Liver (tissue), 9 donors: ENCODE data around the gene ATP2B2. TPM values are rescaled to one million over a fixed set of nuclear protein-coding genes. Genes with fewer than 3 reads are reported as not detected.

Source experiments
- DNase-seq: peaks from one replicate; pipeline ENCODE4 v3.0.0-alpha.2; 2017; ENCODE audit warnings: low spot score
- H3K27ac ChIP-seq, 2 donors: one replicate each; pipeline ENCODE4 v1.7.0; 2013; ENCODE audit warnings: inconsistent platforms in 2 of 2, low read length in 2 of 2, control low read depth in 1 of 2, low read depth in 1 of 2, mild to moderate bottlenecking in 1 of 2
- H3K27me3 ChIP-seq, 4 donors: one replicate each; pipeline versions ENCODE4 v1.6.1 to v1.7.0; 2013; ENCODE audit warnings: low read length in 3 of 4, inconsistent platforms in 1 of 4, mild to moderate bottlenecking in 1 of 4, moderate library complexity in 1 of 4; ENCODE audit not compliant: control insufficient read depth in 4 of 4, insufficient read depth in 4 of 4
- H3K36me3 ChIP-seq, 4 donors: one replicate each; pipeline versions ENCODE4 v1.6.1 to v1.7.0; 2013; ENCODE audit warnings: low read length in 3 of 4, mild to moderate bottlenecking in 3 of 4, low read depth in 1 of 4, moderate library complexity in 1 of 4; ENCODE audit not compliant: control insufficient read depth in 4 of 4, insufficient read depth in 3 of 4
- H3K4me1 ChIP-seq, 4 donors: one replicate each; pipeline versions ENCODE4 v1.6.1 to v1.7.0; 2013; ENCODE audit warnings: low read length in 3 of 4, mild to moderate bottlenecking in 3 of 4, moderate library complexity in 1 of 4; ENCODE audit not compliant: control insufficient read depth in 4 of 4, insufficient read depth in 4 of 4
- H3K4me3 ChIP-seq, 3 donors: one replicate each; pipeline versions ENCODE4 v1.6.1 to v1.7.0; 2013; ENCODE audit warnings: low read length in 3 of 3, control low read depth in 1 of 3, low read depth in 1 of 3, mild to moderate bottlenecking in 1 of 3
- H3K9ac ChIP-seq, 2 donors: one replicate each; pipeline ENCODE4 v1.7.0; 2013; ENCODE audit warnings: low read length in 2 of 2, mild to moderate bottlenecking in 2 of 2, moderate library complexity in 2 of 2, control low read depth in 1 of 2, low read depth in 1 of 2
- H3K9me3 ChIP-seq, 4 donors: one replicate each; pipeline versions ENCODE4 v1.6.1 to v1.7.0; 2013; ENCODE audit warnings: low read length in 3 of 4; ENCODE audit not compliant: control insufficient read depth in 4 of 4
- CTCF ChIP-seq: fragments of 150-350 bp; IDR thresholded peaks from 2 replicates; pipeline ENCODE4 v1.5.1; 2017; ENCODE audit warnings: improper control_type of control experiment, low read depth, low read length; ENCODE audit not compliant: missing input control
- EGR1 ChIP-seq, 2 donors: IDR thresholded peaks; 2 replicates each; pipeline ENCODE4 v1.6.1; 2016 to 2018; ENCODE audit warnings: antibody characterized with exemption in 2 of 2, low read depth in 2 of 2
- FOXA1 ChIP-seq: IDR thresholded peaks from 2 replicates; pipeline ENCODE4 v1.6.1; 2016; ENCODE audit warnings: antibody characterized with exemption
- GABPA ChIP-seq, 2 donors: IDR thresholded peaks in 1 of 2; conservative IDR thresholded peaks in 1 of 2; 2 replicates each; pipeline ENCODE4 v1.6.1; 2016; ENCODE audit warnings: antibody characterized with exemption in 2 of 2, mild to moderate bottlenecking in 1 of 2, moderate library complexity in 1 of 2
- HNF4A ChIP-seq, 2 donors: conservative IDR thresholded peaks; 2 replicates each; pipeline ENCODE4 v1.6.1; 2016; ENCODE audit warnings: antibody characterized with exemption in 2 of 2, mild to moderate bottlenecking in 2 of 2
- JUND ChIP-seq, 2 donors: IDR thresholded peaks; 2 replicates each; pipeline ENCODE4 v1.6.1; 2016; ENCODE audit warnings: antibody characterized with exemption in 2 of 2
- MAX ChIP-seq: IDR thresholded peaks from 2 replicates; pipeline ENCODE4 v1.6.1; 2016; ENCODE audit warnings: antibody characterized with exemption
- NR2F2 ChIP-seq: IDR thresholded peaks from 2 replicates; pipeline ENCODE4 v1.6.1; 2016; ENCODE audit warnings: antibody characterized with exemption
- RXRA ChIP-seq, 2 donors: IDR thresholded peaks; 2 replicates each; pipeline ENCODE4 v1.6.1; 2017 to 2018; ENCODE audit warnings: antibody characterized with exemption in 2 of 2, mild to moderate bottlenecking in 1 of 2
- SP1 ChIP-seq: IDR thresholded peaks from 2 replicates; pipeline ENCODE4 v1.6.1; 2018; ENCODE audit warnings: antibody characterized with exemption, mild to moderate bottlenecking
- TAF1 ChIP-seq: conservative IDR thresholded peaks from 2 replicates; pipeline ENCODE4 v1.6.1; 2016; ENCODE audit warnings: antibody characterized with exemption, mild to moderate bottlenecking
- YY1 ChIP-seq: IDR thresholded peaks from 2 replicates; pipeline ENCODE4 v1.6.1; 2016; ENCODE audit warnings: antibody characterized with exemption, mild to moderate bottlenecking
- WGBS: extraction: QIAGEN DNeasy Blood & Tissue Kit; methylation state at CpG from one replicate; pipeline ENCODE4 v1.1.7; 2013; 5-methylcytosine and 5-hydroxymethylcytosine counted together
- polyA plus RNA-seq, 2 donors: library from polyadenylated mRNA; stranded (reverse) in 1 of 2; unstranded in 1 of 2; fragments of 200-250 nt in 1 of 2; fragments of >200 nt in 1 of 2; fragmentation: Nextera tagmentation in 1 of 2; extraction: Ambion mirVana in 1 of 2; gene quantifications; one replicate each; pipeline versions ENCODE4 v1.2.1 to v1.2.3, GENCODE V29; 2013 to 2015
- total RNA-seq, 2 donors: library from RNA; depleted of rRNA; stranded (reverse); fragments of >200 nt; gene quantifications; one replicate each; pipeline ENCODE4 v1.2.3, GENCODE V29; 2014
- TF ChIP-seq, protein P1 (sequence below): IDR thresholded peaks from 2 replicates; pipeline ENCODE4 v1.6.1; 2016; ENCODE audit warnings: antibody characterized with exemption, mild to moderate bottlenecking
- TF ChIP-seq, protein P2 (sequence below): IDR thresholded peaks from 2 replicates; pipeline ENCODE4 v1.6.1; 2016; ENCODE audit warnings: antibody characterized with exemption
- donor health status: healthy.
- donor health status: healthy.
- donor health status: healthy.
- donor health status: healthy.
- donor health status: healthy.

ATP2B2 gene
- total and polyA plus RNA-seq, 4 donors = 10.4 to 27.8 (median 20.7) TPM

DNA sequence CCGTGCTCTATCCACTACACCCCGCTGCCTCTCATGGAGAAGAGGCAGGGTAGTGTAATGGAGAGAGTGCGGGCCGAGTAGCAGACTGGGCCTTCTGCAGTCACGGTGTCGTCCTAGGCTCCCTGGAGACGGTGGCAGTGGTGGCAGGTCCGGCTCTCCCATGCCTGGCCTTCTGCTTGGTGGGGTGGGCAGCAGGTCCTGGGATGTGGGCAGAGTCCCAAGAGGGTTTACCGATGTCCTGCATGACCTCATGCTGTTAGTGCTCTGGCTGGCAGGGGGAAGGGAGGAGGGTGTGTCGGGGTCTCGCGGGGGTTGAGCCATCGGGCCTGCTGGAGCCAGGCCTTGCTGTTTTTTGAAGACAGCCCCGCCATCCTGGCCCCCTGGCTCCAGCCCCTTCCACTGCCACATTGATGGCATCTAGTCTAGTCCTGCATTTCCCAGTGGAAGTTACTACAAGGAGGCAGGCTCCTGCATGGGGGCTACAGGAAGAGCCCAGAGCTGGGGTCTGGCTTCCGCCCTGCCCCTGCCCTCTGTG lies 110.8 kb downstream of the ATP2B2 start:
- WGBS = 93% methylated on average over 15 of the region's 15 CpGs
- no peak overlapping the region for H3K4me3 ChIP-seq
- H3K4me1 ChIP-seq = no peaks in the 10 kb centered on the region
- no peaks in the 10 kb centered on the region for H3K27me3 ChIP-seq
- no peak overlapping the region for H3K27ac ChIP-seq
- TF ChIP-seq EGR1 (IDR thresholded peaks at IDR 0.05; ENCODE audit: low read depth in 2 of 2) = no peak
- no peak for TF ChIP-seq HNF4A (conservative IDR thresholded peaks at IDR 0.05)
- no peak for TF ChIP-seq TAF1
- no peak for TF ChIP-seq NR2F2
- TF ChIP-seq CTCF = no peak
- no peak for TF ChIP-seq JUND (IDR thresholded peaks at IDR 0.05)
- no peak for TF ChIP-seq FOXA1
- TF ChIP-seq, protein P1, sequence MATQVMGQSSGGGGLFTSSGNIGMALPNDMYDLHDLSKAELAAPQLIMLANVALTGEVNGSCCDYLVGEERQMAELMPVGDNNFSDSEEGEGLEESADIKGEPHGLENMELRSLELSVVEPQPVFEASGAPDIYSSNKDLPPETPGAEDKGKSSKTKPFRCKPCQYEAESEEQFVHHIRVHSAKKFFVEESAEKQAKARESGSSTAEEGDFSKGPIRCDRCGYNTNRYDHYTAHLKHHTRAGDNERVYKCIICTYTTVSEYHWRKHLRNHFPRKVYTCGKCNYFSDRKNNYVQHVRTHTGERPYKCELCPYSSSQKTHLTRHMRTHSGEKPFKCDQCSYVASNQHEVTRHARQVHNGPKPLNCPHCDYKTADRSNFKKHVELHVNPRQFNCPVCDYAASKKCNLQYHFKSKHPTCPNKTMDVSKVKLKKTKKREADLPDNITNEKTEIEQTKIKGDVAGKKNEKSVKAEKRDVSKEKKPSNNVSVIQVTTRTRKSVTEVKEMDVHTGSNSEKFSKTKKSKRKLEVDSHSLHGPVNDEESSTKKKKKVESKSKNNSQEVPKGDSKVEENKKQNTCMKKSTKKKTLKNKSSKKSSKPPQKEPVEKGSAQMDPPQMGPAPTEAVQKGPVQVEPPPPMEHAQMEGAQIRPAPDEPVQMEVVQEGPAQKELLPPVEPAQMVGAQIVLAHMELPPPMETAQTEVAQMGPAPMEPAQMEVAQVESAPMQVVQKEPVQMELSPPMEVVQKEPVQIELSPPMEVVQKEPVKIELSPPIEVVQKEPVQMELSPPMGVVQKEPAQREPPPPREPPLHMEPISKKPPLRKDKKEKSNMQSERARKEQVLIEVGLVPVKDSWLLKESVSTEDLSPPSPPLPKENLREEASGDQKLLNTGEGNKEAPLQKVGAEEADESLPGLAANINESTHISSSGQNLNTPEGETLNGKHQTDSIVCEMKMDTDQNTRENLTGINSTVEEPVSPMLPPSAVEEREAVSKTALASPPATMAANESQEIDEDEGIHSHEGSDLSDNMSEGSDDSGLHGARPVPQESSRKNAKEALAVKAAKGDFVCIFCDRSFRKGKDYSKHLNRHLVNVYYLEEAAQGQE = no peak
- no peak for TF ChIP-seq MAX
- no peak for TF ChIP-seq YY1
- TF ChIP-seq GABPA (IDR thresholded peaks at IDR 0.05 in 1 of 2, conservative IDR thresholded peaks at IDR 0.05 in 1 of 2) = no peak
- TF ChIP-seq RXRA (IDR thresholded peaks at IDR 0.05) = no peak
- no peak for TF ChIP-seq SP1
- TF ChIP-seq, protein P2, sequence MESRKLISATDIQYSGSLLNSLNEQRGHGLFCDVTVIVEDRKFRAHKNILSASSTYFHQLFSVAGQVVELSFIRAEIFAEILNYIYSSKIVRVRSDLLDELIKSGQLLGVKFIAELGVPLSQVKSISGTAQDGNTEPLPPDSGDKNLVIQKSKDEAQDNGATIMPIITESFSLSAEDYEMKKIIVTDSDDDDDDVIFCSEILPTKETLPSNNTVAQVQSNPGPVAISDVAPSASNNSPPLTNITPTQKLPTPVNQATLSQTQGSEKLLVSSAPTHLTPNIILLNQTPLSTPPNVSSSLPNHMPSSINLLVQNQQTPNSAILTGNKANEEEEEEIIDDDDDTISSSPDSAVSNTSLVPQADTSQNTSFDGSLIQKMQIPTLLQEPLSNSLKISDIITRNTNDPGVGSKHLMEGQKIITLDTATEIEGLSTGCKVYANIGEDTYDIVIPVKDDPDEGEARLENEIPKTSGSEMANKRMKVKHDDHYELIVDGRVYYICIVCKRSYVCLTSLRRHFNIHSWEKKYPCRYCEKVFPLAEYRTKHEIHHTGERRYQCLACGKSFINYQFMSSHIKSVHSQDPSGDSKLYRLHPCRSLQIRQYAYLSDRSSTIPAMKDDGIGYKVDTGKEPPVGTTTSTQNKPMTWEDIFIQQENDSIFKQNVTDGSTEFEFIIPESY = no peak
- H3K36me3 ChIP-seq = peaks cover 2 to 57% (median 35%) of the 10 kb centered on the region in 4 donors
- no peak for DNase-seq
- H3K9me3 ChIP-seq = no peaks in the 10 kb centered on the region
- no peak overlapping the region for H3K9ac ChIP-seq

DNA sequence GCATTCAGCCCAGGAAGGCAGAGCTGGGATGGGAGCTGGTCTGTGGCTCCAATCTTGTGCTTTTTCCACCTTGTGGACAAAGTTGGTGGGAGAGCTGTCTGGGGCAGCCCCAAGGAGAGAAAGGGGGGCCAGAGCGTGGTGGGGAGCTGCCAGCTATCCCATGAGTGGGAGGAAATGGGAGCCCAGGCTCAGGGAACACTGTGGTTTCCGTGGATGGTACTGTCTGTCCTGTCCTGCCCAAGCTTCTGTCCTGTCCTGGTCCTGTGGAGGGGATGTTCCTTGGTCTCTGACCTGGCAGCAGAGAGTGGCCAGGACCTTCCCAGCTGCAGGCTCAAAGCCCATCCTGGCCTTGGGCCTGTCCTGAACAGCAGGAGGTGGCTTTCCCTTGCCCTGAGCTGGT lies 111.9 kb downstream of the ATP2B2 start:
- peaks cover 2 to 51% (median 34%) of the 10 kb centered on the region in 4 donors for H3K36me3 ChIP-seq
- H3K4me3 ChIP-seq = no peak overlapping the region
- no peaks in the 10 kb centered on the region for H3K27me3 ChIP-seq
- 67% methylated on average over 2 of the region's 2 CpGs for WGBS
- no peak for DNase-seq
- H3K9ac ChIP-seq = no peak overlapping the region
- no peaks in the 10 kb centered on the region for H3K4me1 ChIP-seq
- no peak overlapping the region for H3K27ac ChIP-seq
- TF ChIP-seq, protein P1 = no peak
- TF ChIP-seq EGR1 (IDR thresholded peaks at IDR 0.05; ENCODE audit: low read depth in 2 of 2) (no peak), JUND (IDR thresholded peaks at IDR 0.05) (no peak)
- H3K9me3 ChIP-seq = no peaks in the 10 kb centered on the region
